ELF-1 (cell line): ENCODE results near the gene DAAM1.

Experiments used
- DNase-seq: peaks from one replicate; pipeline ENCODE4 v3.0.0-alpha.2; 2016; ENCODE audit warnings: low read depth, low spot score

DAAM1 gene

GRCh38 chr14:59188461-59189090, at the start of gene DAAM1:
TSS of gene DAAM1 (plus strand) at chr14:59188667. CDS start at chr14:59263478, 74,811 bp downstream.
- DNase-seq, result peak; percentile 98

GRCh38 chr14:59139324-59139723, 49.1 kb upstream of the DAAM1 start:
- no peak for DNase-seq

- DNase-seq, result no peak
Measured at GRCh38 chr14:59140106-59140843, 48.2 kb upstream of the DAAM1 start.

- no peak for DNase-seq
Measured at GRCh38 chr14:59146484-59146883, 42.0 kb upstream of the DAAM1 start.

- no peak for DNase-seq
Measured at GRCh38 chr14:59147007-59147406, 41.5 kb upstream of the DAAM1 start.

GRCh38 chr14:59148334-59148900, 40.0 kb upstream of the DAAM1 start:
- DNase-seq, result no peak

GRCh38 chr14:59150990-59151389, 37.5 kb upstream of the DAAM1 start:
- no peak for DNase-seq

- DNase-seq, result no peak
Measured at GRCh38 chr14:59154373-59154772, 34.1 kb upstream of the DAAM1 start.

GRCh38 chr14:59155886-59156285, 32.6 kb upstream of the DAAM1 start:
- DNase-seq, result no peak

GRCh38 chr14:59159169-59159568, 29.3 kb upstream of the DAAM1 start:
- DNase-seq, result no peak

- no peak for DNase-seq
Measured at GRCh38 chr14:59160506-59160905, 28.0 kb upstream of the DAAM1 start.

- DNase-seq, result no peak
Measured at GRCh38 chr14:59161561-59162175, 26.8 kb upstream of the DAAM1 start.

GRCh38 chr14:59166258-59166657, 22.2 kb upstream of the DAAM1 start:
- DNase-seq, result no peak

- DNase-seq, result no peak
Measured at GRCh38 chr14:59175404-59175803, 13.1 kb upstream of the DAAM1 start.

GRCh38 chr14:59176765-59177164, 11.7 kb upstream of the DAAM1 start:
- DNase-seq, result no peak

- DNase-seq, result peak; percentile 59
Measured at GRCh38 chr14:59177262-59177661, 11.2 kb upstream of the DAAM1 start.

GRCh38 chr14:59181791-59182190, 6.7 kb upstream of the DAAM1 start:
- no peak for DNase-seq

GRCh38 chr14:59182641-59183040, 5.8 kb upstream of the DAAM1 start:
- no peak for DNase-seq

GRCh38 chr14:59183150-59183549, 5.3 kb upstream of the DAAM1 start:
- DNase-seq, result no peak

GRCh38 chr14:59184396-59184795, 4.1 kb upstream of the DAAM1 start:
- no peak for DNase-seq

- DNase-seq, result no peak
Measured at GRCh38 chr14:59185676-59186075, 2.8 kb upstream of the DAAM1 start.

GRCh38 chr14:59186306-59186705, 2.2 kb upstream of the DAAM1 start:
- no peak for DNase-seq

- no peak for DNase-seq
Measured at GRCh38 chr14:59187118-59187517, 1.3 kb upstream of the DAAM1 start.
